ENCODE data around the gene ZNF341. TPM values are rescaled to one million over a fixed set of nuclear protein-coding genes. Genes with fewer than 3 reads are reported as not detected.

Gene ZNF341
- total RNA-seq, 1 donor from 2014 or later, result 3.3 TPM

GRCh38 chr20:33709905-33710541 is 21.8 kb upstream of the ZNF341 start:
- H3K27ac Mint-ChIP-seq (ENCODE audit: unreplicated experiment), result no peak overlapping the region
- no peak for DNase-seq
- H3K36me3 Mint-ChIP-seq (ENCODE audit: unreplicated experiment), result no peaks in the 10 kb centered on the region

GRCh38 chr20:33710681-33711445 is 20.9 kb upstream of the ZNF341 start:
- peak overlapping the region; percentile 13 for H3K4me3 Mint-ChIP-seq (ENCODE audit: unreplicated experiment)
- H3K27ac Mint-ChIP-seq (ENCODE audit: unreplicated experiment), result no peak overlapping the region
- no peak for DNase-seq

More at GRCh38 chr20:33709905-33710541, 21.8 kb upstream of the ZNF341 start:
- H3K9me3 Mint-ChIP-seq (ENCODE audit: unreplicated experiment), result no peaks in the 10 kb centered on the region
- H3K4me1 Mint-ChIP-seq (ENCODE audit: low read depth, unreplicated experiment), result peaks cover 15% of the 10 kb centered on the region
- TF ChIP-seq CTCF (IDR thresholded peaks at IDR 0.05; ENCODE audit: partially characterized antibody, unreplicated experiment), result no peak
- H3K4me3 Mint-ChIP-seq (ENCODE audit: unreplicated experiment), result no peak overlapping the region
- H3K27me3 Mint-ChIP-seq (ENCODE audit: unreplicated experiment), result peaks cover 3% of the 10 kb centered on the region

GRCh38 chr20:33711446-33711738 is 20.4 kb upstream of the ZNF341 start:
- DNase-seq, result no peak
- H3K4me1 Mint-ChIP-seq (ENCODE audit: low read depth, unreplicated experiment), result peaks cover 15% of the 10 kb centered on the region
- no peak overlapping the region for H3K27ac Mint-ChIP-seq (ENCODE audit: unreplicated experiment)
- H3K9me3 Mint-ChIP-seq (ENCODE audit: unreplicated experiment), result no peaks in the 10 kb centered on the region
- H3K27me3 Mint-ChIP-seq (ENCODE audit: unreplicated experiment), result peaks cover 6% of the 10 kb centered on the region
- H3K4me3 Mint-ChIP-seq (ENCODE audit: unreplicated experiment), result no peak overlapping the region
- TF ChIP-seq CTCF (IDR thresholded peaks at IDR 0.05; ENCODE audit: partially characterized antibody, unreplicated experiment), result no peak
- no peaks in the 10 kb centered on the region for H3K36me3 Mint-ChIP-seq (ENCODE audit: unreplicated experiment)

More at GRCh38 chr20:33710681-33711445, 20.9 kb upstream of the ZNF341 start:
- no peaks in the 10 kb centered on the region for H3K9me3 Mint-ChIP-seq (ENCODE audit: unreplicated experiment)
- peaks cover 15% of the 10 kb centered on the region for H3K4me1 Mint-ChIP-seq (ENCODE audit: low read depth, unreplicated experiment)
- no peak for TF ChIP-seq CTCF (IDR thresholded peaks at IDR 0.05; ENCODE audit: partially characterized antibody, unreplicated experiment)
- peaks cover 3% of the 10 kb centered on the region for H3K27me3 Mint-ChIP-seq (ENCODE audit: unreplicated experiment)
- no peaks in the 10 kb centered on the region for H3K36me3 Mint-ChIP-seq (ENCODE audit: unreplicated experiment)

GRCh38 chr20:33713865-33714367 is 17.9 kb upstream of the ZNF341 start:
- Mint-ChIP-seq H3K4me1 (ENCODE audit: low read depth, unreplicated experiment) (peaks cover 15% of the 10 kb centered on the region), H3K27me3 (ENCODE audit: unreplicated experiment) (peaks cover 6% of the 10 kb centered on the region), H3K9me3 (ENCODE audit: unreplicated experiment) (no peaks in the 10 kb centered on the region), H3K4me3 (ENCODE audit: unreplicated experiment) (no peak overlapping the region), H3K27ac (ENCODE audit: unreplicated experiment) (no peak overlapping the region), H3K36me3 (ENCODE audit: unreplicated experiment) (no peaks in the 10 kb centered on the region)
- DNase-seq, result no peak
- TF ChIP-seq CTCF (IDR thresholded peaks at IDR 0.05; ENCODE audit: partially characterized antibody, unreplicated experiment), result no peak

GRCh38 chr20:33716498-33716897 is 15.3 kb upstream of the ZNF341 start:
- H3K36me3 Mint-ChIP-seq (ENCODE audit: unreplicated experiment), result peaks cover 4% of the 10 kb centered on the region
- peaks cover 12% of the 10 kb centered on the region for H3K27me3 Mint-ChIP-seq (ENCODE audit: unreplicated experiment)
- no peak for DNase-seq
- H3K9me3 Mint-ChIP-seq (ENCODE audit: unreplicated experiment), result peaks cover 10% of the 10 kb centered on the region
- no peak for TF ChIP-seq CTCF (IDR thresholded peaks at IDR 0.05; ENCODE audit: partially characterized antibody, unreplicated experiment)
- H3K4me3 Mint-ChIP-seq (ENCODE audit: unreplicated experiment), result no peak overlapping the region
- H3K27ac Mint-ChIP-seq (ENCODE audit: unreplicated experiment), result no peak overlapping the region
- peaks cover 12% of the 10 kb centered on the region for H3K4me1 Mint-ChIP-seq (ENCODE audit: low read depth, unreplicated experiment)
